RWPE1 (cell line): Measurements from ENCODE around the gene NR4A3.

Experiments
- CTCF ChIA-PET: fragments of 350-600 bp; sonication (Branson Sonifier 250); formaldehyde crosslinking; extraction: SDS; loops from one replicate; lab custom pipeline; 2021; lab: Yijun Ruan, JAX
- POLR2A ChIA-PET: fragments of 400-600 bp; formaldehyde crosslinking; extraction: SDS; loops from one replicate; lab custom pipeline; 2020; ENCODE audit warnings: antibody characterized with exemption; ENCODE audit not compliant: low non-redundant PET; lab: Yijun Ruan, JAX
- DNase-seq: peaks from one replicate; pipeline ENCODE4 v3.0.0; 2012; ENCODE audit warnings: low spot score
- H3K27ac ChIP-seq: fragments of 450-650 bp; 2 replicates; pipeline ENCODE4 v1.5.1; 2017
- CTCF ChIP-seq: fragments of 450-650 bp; conservative IDR thresholded peaks from 2 replicates; pipeline ENCODE4 v1.5.1; 2017; ENCODE audit warnings: low read depth, mild to moderate bottlenecking

The NR4A3 gene

GRCh38 chr9:99889120-99889519, 67.4 kb downstream of the NR4A3 start:
- no peak overlapping the region for H3K27ac ChIP-seq
- DNase-seq, result no peak
- ChIA-PET POLR2A (no interaction called here), CTCF (interaction anchor here (0.6 kb wide), 1 partner anchor 380 kb away, joined by 3 read pairs; no protein-coding TSS in a partner anchor)
- TF ChIP-seq CTCF, result no peak

GRCh38 chr9:99894826-99895225, 73.1 kb downstream of the NR4A3 start:
- POLR2A ChIA-PET, result no interaction called here
- TF ChIP-seq CTCF, result no peak
- DNase-seq, result no peak
- CTCF ChIA-PET, result no interaction called here
- H3K27ac ChIP-seq, result no peak overlapping the region

- ChIA-PET POLR2A (no interaction called here), CTCF (no interaction called here)
- DNase-seq, result no peak
- no peak for TF ChIP-seq CTCF
- no peak overlapping the region for H3K27ac ChIP-seq
Observed at GRCh38 chr9:99895510-99895909, 73.8 kb downstream of the NR4A3 start.

- DNase-seq, result no peak
- POLR2A ChIA-PET, result no interaction called here
- no peak for TF ChIP-seq CTCF
- CTCF ChIA-PET, result no interaction called here
- no peak overlapping the region for H3K27ac ChIP-seq
Observed at GRCh38 chr9:99896119-99896518, 74.4 kb downstream of the NR4A3 start.

GRCh38 chr9:99903393-99903792, 81.7 kb downstream of the NR4A3 start:
- ChIA-PET CTCF (no interaction called here), POLR2A (no interaction called here)
- no peak overlapping the region for H3K27ac ChIP-seq
- no peak for TF ChIP-seq CTCF
- no peak for DNase-seq

- DNase-seq, result peak; percentile 40
- no peak for TF ChIP-seq CTCF
- peak overlapping the region; percentile 87 for H3K27ac ChIP-seq
- CTCF ChIA-PET, result no interaction called here
- POLR2A ChIA-PET, result no interaction called here
Observed at GRCh38 chr9:99905833-99906402, 84.2 kb downstream of the NR4A3 start.
